ENCODE results near the gene CTNNA1. TPM values are rescaled to one million over a fixed set of nuclear protein-coding genes. Genes with fewer than 3 reads are reported as not detected.
A peak's percentile ranks its signal among the peaks of the same experiment; 100 is the strongest.

The CTNNA1 gene
- total RNA-seq, 4 donors from 2014 or later: 140 to 752 (median 389) TPM

DNA sequence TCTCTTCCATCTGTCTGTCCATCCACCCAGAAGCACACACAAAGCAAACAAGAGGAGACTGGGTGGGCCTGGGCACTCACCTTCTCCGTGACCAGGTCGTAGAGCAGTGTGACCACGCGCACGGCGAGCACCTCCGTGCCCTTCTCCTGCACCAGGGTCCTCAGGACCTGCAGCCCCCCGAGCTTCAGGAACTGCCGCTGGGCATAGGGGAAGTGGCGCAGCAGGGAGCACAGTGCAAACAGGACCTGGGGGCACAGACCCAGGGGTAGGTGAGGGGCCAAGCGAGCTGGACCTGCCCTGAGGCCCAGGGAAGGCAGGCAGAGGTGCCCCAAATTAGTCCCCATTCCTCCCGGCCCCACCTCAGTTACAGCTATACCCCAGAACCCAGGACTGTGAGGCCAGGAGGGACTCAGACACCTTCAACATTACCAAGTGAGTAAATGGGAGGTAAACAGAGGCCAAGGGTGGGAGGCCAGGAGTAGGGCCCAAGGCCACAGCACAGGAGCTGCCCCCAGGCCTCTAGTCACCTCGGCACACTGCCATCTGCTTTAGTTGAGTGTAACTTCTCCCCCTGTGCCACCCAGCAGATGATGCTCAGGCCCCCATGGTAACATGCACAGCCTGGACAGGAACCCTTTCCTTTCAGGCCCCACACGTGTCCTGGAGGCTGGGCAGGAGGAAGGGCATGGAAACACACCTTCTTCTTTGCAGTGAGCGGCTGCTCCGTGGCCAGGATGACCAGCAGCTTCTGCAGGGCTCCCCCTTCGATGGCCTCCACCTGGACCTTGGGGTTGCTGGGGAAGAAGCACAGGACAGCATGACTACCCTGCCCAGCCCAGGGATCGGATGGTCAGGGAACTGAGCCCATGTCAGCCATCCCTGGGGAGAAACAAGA lies 198.1 kb downstream of the CTNNA1 start:
- no peak for DNase-seq

DNA sequence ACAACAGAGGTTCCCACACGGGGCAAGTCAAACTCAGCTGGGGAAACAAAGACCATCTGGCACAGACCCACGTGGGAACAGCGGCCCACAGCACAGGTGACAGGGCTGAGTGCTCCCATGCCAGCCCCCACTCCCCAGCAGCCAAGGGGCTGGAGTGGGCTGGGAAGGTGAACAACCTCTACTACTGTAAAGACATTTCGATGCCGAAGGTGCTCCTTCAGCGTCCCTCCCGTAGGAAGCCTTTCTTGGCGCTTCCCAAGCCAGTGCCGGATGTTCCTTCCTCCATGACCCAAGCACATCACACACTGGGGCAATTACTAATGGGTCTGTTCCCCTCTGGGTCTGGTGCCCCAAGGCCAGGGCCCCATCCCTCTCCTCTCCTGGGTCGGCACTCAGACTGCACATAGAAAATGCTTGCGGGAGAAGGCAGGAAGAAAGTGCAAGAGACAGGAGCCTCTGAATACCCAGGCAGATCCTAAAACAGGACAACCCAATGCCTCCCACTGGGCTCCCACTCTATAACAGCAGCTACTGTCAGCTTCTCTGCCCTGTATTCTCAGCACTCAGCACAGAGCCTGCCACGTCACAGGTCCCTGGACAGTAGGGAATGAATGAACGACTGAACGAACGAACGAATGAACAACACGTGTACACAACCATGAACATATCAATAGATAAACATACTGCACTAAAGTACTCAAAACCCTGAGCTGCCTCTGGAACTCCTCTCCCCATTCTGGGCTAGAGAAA lies 198.9 kb downstream of the CTNNA1 start:
- TF ChIP-seq POLR2A (IDR thresholded peaks at IDR 0.05): no peak
- TF ChIP-seq, protein P1, sequence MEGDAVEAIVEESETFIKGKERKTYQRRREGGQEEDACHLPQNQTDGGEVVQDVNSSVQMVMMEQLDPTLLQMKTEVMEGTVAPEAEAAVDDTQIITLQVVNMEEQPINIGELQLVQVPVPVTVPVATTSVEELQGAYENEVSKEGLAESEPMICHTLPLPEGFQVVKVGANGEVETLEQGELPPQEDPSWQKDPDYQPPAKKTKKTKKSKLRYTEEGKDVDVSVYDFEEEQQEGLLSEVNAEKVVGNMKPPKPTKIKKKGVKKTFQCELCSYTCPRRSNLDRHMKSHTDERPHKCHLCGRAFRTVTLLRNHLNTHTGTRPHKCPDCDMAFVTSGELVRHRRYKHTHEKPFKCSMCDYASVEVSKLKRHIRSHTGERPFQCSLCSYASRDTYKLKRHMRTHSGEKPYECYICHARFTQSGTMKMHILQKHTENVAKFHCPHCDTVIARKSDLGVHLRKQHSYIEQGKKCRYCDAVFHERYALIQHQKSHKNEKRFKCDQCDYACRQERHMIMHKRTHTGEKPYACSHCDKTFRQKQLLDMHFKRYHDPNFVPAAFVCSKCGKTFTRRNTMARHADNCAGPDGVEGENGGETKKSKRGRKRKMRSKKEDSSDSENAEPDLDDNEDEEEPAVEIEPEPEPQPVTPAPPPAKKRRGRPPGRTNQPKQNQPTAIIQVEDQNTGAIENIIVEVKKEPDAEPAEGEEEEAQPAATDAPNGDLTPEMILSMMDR (IDR thresholded peaks at IDR 0.05): no peak
- DNase-seq: no peak
- Histone ChIP-seq H3K4me3 (no peak overlapping the region), H3K27me3 (no peaks in the 10 kb centered on the region), H3K27ac (peak overlapping the region; percentile 58 to 79), H3K36me3 (no peaks in the 10 kb centered on the region), H3K4me1 (peaks cover 10 to 24% of the 10 kb centered on the region in 2 donors), H3K9me3 (no peaks in the 10 kb centered on the region)
- intact Hi-C loops (cut with DNase I; ENCODE audit: low total_unique reads): no loop called here

More for the DNA sequence above, 198.1 kb downstream of the CTNNA1 start:
- Histone ChIP-seq H3K27ac (no peak overlapping the region), H3K4me3 (no peak overlapping the region), H3K4me1 (peaks cover 10 to 24% of the 10 kb centered on the region in 2 donors), H3K27me3 (no peaks in the 10 kb centered on the region), H3K9me3 (no peaks in the 10 kb centered on the region), H3K36me3 (no peaks in the 10 kb centered on the region)
- intact Hi-C loops (cut with DNase I; ENCODE audit: low total_unique reads): no loop called here
- TF ChIP-seq, protein P1 (IDR thresholded peaks at IDR 0.05): no peak
- no peak for TF ChIP-seq POLR2A (IDR thresholded peaks at IDR 0.05)

DNA sequence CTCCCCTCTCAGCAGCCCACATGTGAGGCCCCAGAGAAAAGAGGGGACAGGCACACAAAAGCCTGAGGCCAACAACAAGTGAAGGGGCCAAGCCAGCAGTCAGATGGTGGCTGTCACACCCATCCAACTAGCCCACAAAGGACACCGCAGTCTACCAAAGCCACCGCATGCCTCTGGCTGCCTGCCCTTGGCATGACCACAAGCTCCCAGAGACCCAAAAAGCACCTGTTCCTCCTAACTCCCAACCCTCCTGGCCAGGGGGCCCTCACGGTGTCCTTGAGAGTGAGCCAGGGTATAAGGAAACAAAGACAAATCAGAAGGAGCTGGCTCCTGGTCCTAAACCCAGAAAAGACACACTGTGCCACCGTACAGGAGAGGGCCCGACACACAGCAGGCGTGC lies 199.7 kb downstream of the CTNNA1 start:
- Histone ChIP-seq H3K27me3 (no peaks in the 10 kb centered on the region), H3K36me3 (no peaks in the 10 kb centered on the region), H3K4me3 (no peak overlapping the region), H3K4me1 (peaks cover 10 to 24% of the 10 kb centered on the region in 2 donors), H3K27ac (peak overlapping the region; percentile 58 to 79), H3K9me3 (no peaks in the 10 kb centered on the region)
- no peak for DNase-seq
- intact Hi-C loops (cut with DNase I; ENCODE audit: low total_unique reads): no loop called here
- no peak for TF ChIP-seq POLR2A (IDR thresholded peaks at IDR 0.05)

DNA sequence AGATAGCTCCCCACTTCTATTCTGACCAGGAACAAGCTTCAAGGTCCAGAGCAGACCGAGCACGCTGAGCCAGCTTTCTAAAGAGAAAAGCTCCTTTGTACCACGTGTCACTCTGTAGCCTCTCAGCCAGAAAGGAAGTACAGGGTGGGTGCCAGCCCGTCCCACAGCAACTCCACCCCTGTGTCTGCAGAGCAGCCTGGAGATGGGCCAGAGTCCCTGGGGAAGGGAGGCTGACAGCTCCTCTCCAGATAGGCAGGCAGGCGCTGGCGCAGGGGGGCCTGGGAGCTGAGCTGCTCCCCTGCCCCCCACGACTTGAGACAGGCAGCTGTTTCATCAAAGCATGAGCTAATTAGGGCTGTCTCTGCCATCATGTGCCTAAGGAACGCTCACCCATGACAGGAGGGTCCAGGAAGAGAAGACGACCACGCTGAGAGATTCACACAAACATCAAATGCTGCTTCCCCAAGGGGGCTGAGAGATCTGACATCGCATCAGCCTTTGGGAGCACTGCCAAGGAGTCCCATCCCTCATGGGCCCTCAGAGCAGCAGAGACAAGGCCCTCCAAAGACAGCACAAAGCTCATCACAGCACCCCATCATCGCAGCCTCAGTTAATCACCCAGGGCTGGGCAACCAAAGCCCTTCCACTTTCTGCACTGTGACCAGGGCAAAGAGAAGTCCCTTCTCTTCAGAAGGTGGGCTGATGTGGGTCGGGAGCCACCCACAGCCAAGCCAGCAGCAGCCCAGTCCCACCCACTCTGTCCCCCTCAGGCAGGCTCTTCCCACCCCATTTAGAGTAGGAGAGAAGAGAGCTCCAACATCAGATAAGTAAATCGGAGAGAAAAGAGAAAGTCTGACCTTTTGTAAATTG lies 200.4 kb downstream of the CTNNA1 start:
- peaks cover 10 to 24% of the 10 kb centered on the region in 2 donors for H3K4me1 ChIP-seq
- peak; percentile 82 to 86 for DNase-seq
- H3K9me3 ChIP-seq: no peaks in the 10 kb centered on the region
- intact Hi-C loops (cut with DNase I; ENCODE audit: low total_unique reads): no loop called here
- no peaks in the 10 kb centered on the region for H3K27me3 ChIP-seq
- H3K27ac ChIP-seq: peak overlapping the region; percentile 58 to 79
- H3K4me3 ChIP-seq: no peak overlapping the region
- H3K36me3 ChIP-seq: no peaks in the 10 kb centered on the region
- TF ChIP-seq, protein P1 (IDR thresholded peaks at IDR 0.05): no peak
- no peak for TF ChIP-seq POLR2A (IDR thresholded peaks at IDR 0.05)
